ENCODE measurements around the gene AMER2. TPM values are rescaled to one million over a fixed set of nuclear protein-coding genes. Genes with fewer than 3 reads are reported as not detected.

The AMER2 gene
- total and polyA plus RNA-seq, 9 of the 15 experiments (the other 6 are each of a cell fraction or from before 2014, with no cell fraction given): not detected

DNA sequence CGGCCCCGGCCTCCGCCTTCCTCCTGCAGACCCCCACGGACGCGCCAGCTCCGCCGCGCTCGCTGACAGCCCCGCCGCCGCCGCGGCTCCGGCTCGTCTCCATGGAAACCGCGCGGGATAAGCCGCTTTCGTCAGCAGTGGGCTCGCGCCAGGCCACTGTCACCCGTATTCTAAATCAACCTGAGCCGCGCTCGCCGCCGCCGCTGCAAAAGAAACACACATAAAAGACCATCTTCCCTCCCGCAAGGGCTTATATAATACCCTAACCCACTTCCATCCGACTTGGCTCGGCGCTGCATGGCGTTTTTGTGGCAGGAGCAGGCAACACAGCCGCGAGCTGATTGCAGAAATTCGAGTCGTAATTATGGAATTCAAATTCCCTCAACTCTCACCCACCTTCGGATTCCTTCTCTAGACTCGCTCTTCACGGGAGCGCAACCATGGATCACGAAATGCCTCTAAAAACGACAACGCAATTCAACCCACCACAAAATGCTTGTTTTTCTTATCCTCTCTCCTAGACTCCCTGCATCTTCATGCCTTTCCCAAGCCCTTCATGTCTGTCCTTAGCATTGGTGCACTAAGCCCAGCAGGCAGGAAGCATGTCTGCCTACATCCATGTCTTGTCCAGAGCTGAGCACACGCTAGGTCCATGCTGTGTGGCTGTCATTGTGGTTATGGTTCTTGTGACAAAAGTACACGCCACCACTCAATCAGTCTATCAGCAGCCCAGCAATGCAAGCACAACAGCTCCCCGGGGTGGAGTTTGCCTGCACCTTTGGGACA lies at the start of gene AMER2 (continued):
- TF ChIP-seq, protein P1, sequence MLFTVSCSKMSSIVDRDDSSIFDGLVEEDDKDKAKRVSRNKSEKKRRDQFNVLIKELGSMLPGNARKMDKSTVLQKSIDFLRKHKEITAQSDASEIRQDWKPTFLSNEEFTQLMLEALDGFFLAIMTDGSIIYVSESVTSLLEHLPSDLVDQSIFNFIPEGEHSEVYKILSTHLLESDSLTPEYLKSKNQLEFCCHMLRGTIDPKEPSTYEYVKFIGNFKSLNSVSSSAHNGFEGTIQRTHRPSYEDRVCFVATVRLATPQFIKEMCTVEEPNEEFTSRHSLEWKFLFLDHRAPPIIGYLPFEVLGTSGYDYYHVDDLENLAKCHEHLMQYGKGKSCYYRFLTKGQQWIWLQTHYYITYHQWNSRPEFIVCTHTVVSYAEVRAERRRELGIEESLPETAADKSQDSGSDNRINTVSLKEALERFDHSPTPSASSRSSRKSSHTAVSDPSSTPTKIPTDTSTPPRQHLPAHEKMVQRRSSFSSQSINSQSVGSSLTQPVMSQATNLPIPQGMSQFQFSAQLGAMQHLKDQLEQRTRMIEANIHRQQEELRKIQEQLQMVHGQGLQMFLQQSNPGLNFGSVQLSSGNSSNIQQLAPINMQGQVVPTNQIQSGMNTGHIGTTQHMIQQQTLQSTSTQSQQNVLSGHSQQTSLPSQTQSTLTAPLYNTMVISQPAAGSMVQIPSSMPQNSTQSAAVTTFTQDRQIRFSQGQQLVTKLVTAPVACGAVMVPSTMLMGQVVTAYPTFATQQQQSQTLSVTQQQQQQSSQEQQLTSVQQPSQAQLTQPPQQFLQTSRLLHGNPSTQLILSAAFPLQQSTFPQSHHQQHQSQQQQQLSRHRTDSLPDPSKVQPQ (CRISPR knock-in tag; IDR thresholded peaks at IDR 0.05; ENCODE audit: borderline replicate concordance): no peak
- no peak for TF ChIP-seq ILK (tag; IDR thresholded peaks at IDR 0.05; ENCODE audit: borderline replicate concordance, low read depth)
- TF ChIP-seq L3MBTL2 (IDR thresholded peaks at IDR 0.05): no peak
- TF ChIP-seq ARID3B (CRISPR knock-in tag; IDR thresholded peaks at IDR 0.05; ENCODE audit: borderline replicate concordance): no peak
- no peak for TF ChIP-seq THRA (IDR thresholded peaks at IDR 0.05)
- no peak for TF ChIP-seq TEAD2 (tag; IDR thresholded peaks at IDR 0.05)

Measured in K562 (cell line).